IPS-18c (cell line): ENCODE data around the gene TSPAN10.

ENCODE experiments used
- H3K4me3 ChIP-seq: 2 replicates; pipeline ENCODE4 v1.7.0; 2013; ENCODE audit warnings: low read depth, mild to moderate bottlenecking, low read length, moderate library complexity; ENCODE audit not compliant: insufficient read depth
- H3K9me3 ChIP-seq: one replicate; pipeline ENCODE4 v1.6.1; 2013; ENCODE audit warnings: mild to moderate bottlenecking, low read length, moderate library complexity; ENCODE audit not compliant: control insufficient read depth, insufficient read depth

The TSPAN10 gene

DNA sequence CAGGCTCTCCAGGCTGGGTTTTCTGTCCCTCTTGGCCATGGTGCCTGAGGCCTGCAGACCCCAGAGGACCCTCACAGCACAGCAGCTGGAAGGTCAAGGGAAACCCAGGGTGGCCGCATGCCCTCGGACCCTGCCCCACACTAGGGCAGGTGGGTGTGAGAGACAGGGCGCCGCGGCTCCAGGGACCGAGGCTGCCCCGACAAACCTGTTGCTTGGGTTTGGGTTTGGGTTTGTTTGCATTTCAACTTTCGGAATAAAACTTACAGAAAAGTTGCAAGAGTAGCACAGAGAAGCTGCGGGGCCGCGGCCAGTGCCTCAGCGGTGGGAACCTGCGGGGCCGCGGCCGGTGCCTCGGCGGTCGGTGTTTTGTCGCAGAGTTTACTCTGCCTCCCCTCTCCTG is 54.6 kb downstream of the TSPAN10 start:
- Histone ChIP-seq H3K9me3 (no peaks in the 10 kb centered on the region), H3K4me3 (no peak overlapping the region)

DNA sequence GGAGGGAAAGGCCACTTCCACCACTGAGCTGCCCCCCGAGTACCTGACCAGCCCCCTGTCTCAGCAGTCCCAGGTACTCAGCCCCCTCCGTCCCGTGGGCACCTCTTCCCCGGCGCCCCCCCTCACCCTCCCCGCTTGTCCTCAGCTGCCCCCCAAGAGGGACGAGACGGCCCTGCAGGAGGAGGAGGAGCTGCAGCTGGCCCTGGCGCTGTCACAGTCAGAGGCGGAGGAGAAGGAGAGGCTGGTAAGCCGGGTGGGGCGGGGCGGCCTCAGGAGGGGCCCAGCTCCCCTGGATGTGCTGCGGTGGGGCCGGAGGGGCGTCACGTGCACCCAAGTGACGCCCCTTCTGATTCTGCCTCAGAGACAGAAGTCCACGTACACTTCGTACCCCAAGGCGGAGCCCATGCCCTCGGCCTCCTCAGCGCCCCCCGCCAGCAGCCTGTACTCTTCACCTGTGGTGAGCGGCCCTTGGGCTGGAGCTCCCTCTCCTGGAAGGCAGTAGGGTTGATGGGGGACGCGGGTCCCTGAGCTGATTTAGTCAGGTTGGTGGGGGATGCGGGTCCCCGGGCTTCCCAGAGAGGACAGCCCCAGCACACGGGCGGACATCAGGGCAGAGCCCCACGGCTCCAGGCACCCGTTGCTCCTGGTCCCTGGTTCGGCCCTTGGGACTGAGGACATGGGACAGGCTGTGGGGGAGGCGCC is 56.7 kb downstream of the TSPAN10 start:
- Histone ChIP-seq H3K4me3 (no peak overlapping the region), H3K9me3 (no peaks in the 10 kb centered on the region)

DNA sequence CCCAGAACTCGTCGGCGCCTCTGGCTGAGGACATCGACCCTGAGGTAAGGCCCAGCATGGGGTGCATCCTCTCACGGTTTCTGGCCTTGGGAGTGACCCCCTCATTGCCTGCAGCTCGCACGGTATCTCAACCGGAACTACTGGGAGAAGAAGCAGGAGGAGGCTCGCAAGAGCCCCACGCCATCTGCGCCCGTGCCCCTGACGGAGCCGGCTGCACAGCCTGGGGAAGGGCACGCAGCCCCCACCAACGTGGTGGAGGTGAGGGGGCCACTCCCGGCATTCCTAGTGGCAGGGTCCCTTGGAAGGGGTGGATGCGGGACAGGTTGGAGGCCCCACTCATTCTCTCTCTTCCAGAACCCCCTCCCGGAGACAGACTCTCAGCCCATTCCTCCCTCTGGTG is 57.8 kb downstream of the TSPAN10 start:
- H3K9me3 ChIP-seq: no peaks in the 10 kb centered on the region
- no peak overlapping the region for H3K4me3 ChIP-seq

DNA sequence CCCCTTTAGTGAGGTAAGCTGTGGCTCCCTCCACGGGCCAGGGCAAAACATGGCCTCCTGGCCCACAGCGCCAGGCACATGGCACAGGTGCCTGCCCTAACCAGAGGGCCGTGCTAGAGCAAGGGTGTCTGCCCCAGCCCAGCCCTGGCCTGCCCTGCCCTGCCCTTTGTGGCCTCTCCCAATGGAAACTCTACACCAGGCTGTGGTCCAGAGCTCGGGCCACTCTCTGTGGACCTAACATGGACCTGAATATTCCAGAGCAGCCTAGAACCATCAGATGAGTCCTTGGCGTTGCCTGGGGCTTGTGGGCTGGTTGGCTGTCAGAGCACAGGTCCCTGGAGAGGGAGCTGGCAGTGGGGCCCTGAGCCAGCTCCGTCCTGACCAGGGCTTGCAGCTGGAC is 58.2 kb downstream of the TSPAN10 start:
- no peaks in the 10 kb centered on the region for H3K9me3 ChIP-seq
- H3K4me3 ChIP-seq: no peak overlapping the region

DNA sequence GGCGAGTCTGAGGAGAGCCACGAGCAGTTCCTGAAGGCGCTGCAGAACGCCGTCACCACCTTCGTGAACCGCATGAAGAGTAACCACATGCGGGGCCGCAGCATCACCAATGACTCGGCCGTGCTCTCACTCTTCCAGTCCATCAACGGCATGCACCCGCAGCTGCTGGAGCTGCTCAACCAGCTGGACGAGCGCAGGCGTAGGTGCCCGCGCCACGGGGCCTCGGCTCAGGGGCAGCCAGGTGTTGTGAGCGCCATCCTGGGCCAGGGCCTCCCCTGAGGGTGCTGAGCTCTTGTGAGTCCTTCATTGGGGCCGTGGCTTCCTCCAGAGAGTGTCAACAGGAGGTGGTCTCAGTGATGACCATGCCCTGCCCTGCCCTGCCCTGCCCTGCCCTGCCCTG is 58.8 kb downstream of the TSPAN10 start:
- no peaks in the 10 kb centered on the region for H3K9me3 ChIP-seq
- no peak overlapping the region for H3K4me3 ChIP-seq

DNA sequence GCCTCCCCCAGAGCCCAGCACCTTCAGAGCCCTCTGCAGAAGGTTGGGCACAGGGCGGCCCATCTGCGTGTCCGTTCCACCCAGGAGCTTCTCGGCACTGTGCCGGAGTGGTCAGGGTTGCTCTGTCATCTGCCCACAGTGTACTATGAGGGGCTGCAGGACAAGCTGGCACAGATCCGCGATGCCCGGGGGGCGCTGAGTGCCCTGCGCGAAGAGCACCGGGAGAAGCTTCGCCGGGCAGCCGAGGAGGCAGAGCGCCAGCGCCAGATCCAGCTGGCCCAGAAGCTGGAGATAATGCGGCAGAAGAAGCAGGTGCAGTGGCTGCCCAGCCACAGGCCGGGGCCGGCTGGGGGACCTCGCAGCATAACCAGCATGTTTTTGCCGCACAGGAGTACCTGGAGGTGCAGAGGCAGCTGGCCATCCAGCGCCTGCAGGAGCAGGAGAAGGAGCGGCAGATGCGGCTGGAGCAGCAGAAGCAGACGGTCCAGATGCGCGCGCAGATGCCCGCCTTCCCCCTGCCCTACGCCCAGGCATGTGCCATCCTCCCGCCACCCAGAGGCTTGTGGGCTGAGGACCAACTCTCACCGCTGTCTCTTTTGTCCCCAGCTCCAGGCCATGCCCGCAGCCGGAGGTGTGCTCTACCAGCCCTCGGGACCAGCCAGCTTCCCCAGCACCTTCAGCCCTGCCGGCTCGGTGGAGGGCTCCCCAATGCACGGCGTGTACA is 59.4 kb downstream of the TSPAN10 start:
- H3K4me3 ChIP-seq: no peak overlapping the region
- no peaks in the 10 kb centered on the region for H3K9me3 ChIP-seq

DNA sequence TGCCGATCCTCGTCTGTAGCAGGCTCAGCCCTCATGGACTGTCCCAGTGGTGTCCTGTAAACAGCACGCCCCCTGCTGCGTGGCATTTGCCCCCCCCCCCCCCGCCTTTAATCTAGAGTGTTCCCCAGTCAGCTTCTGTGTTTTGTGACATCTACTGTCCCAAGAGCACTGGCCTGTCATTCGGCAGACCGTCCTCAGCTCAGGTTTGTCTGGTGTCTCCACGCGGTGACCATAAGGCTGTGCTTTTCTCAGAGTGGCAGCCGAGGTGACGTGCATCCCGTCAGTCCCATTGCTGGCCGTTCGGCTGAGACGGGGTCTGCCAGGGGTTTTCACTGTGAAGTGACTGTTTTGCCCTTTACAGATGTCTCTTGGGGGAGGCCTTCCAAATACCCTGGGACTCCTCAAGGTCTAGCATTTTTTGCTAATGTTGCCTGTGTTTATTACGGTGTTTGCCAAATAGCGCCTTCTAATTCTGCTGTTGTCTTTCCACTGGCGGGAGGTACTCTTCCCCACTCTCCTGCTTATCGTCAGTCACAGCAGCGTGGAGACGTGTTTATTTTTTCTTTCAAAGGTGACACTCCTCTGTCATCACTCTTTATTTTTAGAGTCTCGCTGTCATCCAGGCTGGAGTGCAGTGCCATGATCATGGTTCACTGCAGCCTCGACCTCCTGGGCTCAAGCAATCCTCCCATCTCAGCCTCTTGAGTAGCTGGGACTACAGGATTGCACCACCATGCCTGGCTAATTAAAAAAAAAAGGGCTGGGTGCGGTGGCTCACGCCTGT is 60.5 kb downstream of the TSPAN10 start:
- Histone ChIP-seq H3K4me3 (no peak overlapping the region), H3K9me3 (no peaks in the 10 kb centered on the region)
